GM21619 (cell line): ENCODE measurements around the gene BROX.
"Not testable (repeated sequence)": the region's sequence is repeated elsewhere in the genome, so short reads cannot be mapped to it uniquely, and the experiment has no call there.

Source experiments
- ATAC-seq: cut with Tn5 transposase; IDR thresholded peaks from one replicate; pipeline ENCODE4 v1.9.1; 2021; ENCODE audit not compliant: unreplicated experiment

The BROX gene, protein sequence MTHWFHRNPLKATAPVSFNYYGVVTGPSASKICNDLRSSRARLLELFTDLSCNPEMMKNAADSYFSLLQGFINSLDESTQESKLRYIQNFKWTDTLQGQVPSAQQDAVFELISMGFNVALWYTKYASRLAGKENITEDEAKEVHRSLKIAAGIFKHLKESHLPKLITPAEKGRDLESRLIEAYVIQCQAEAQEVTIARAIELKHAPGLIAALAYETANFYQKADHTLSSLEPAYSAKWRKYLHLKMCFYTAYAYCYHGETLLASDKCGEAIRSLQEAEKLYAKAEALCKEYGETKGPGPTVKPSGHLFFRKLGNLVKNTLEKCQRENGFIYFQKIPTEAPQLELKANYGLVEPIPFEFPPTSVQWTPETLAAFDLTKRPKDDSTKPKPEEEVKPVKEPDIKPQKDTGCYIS

DNA sequence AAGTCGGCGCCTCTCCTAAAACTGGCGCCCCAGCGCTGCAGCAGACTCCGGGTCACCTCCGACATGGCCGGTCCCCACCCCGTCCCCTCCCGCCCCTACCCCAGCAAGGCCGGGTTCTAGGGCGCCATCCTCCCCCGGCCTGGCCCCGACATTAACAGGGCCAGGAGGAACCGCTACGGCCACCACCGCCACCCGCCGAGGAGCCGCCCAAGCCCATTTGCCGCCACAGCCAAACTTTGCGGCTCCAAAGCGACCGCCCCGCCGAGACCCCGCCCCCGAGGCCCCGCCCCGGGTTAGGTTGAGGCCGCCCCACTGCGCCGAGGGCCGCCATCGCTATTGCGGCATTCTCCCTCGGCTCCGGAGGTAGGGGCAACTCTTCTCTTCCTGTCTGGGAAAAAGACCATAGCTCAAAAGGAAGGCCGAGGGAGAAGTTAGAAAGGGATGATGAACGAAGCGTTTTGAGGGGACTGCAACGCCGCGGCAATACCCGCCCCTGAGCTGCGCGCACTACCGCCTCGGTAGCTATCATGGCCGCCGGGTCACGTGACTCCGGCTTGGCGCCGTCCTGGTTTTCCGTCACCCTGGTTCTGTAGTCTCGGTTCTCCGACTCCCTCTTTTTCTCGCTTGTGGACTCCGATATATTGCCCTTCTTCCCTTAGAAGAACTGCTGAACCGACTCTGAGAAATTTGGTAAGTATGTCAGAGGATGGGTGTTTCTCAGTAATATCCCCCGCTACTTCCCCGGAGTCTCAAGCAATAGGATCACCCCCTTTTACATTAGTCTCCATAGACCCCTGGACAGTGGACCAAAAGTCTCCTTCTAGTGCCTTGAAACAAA lies at the start of gene BROX, which contains the start of gene AIDA:
Gene BROX, plus strand, starts transcription at position 312 of the 838 bp plus-strand sequence. CDS start 3,136 bp downstream, outside the sequence.
Gene AIDA, minus strand, starts transcription at position 239 of the 838 bp plus-strand sequence. Its CDS starts 174 bp downstream, at position 65.
- peak; percentile 74 for ATAC-seq

DNA sequence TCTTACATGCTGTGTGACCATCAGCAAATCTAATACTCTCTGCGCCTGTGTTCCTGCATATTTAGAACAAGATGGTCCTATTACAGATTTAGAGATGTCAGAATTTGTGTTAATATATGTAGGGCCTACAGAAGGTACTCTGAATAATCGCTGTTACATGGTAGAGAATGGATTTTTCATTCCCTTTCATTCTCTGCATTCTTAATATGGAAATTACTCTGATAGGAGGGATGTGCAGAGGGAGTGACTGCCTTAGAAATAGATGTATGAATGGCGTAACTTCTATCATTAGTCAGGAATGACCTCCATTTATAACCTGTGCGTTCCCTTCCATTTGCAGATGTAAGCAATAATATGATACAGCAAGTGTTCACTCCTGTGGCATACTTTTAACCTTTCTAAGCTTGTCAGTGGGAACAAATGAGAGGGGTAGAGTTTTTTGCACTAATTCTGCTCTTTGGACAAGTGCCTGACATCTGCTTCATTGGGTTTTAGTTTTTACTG lies 48.9 kb upstream of the BROX start:
- ATAC-seq = no peak

DNA sequence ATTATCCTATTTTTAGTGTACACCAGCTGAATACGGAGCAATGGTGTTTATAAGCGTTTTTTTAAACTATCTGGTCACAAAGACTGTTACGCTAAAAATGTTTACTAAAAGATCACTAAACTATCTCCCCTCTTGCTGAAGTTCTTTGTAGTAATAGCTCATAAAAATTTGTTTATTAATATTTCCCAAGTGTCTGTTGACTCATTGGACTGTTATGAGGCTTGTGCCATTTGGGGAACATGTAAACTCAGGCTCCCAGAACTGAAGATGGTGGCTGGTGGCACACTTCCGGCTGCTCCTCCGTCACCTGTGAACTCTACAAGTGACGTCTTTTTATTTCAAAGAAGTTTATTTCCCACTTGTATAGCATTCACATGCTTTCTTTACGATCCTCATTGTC lies 46.4 kb upstream of the BROX start:
- no peak for ATAC-seq

DNA sequence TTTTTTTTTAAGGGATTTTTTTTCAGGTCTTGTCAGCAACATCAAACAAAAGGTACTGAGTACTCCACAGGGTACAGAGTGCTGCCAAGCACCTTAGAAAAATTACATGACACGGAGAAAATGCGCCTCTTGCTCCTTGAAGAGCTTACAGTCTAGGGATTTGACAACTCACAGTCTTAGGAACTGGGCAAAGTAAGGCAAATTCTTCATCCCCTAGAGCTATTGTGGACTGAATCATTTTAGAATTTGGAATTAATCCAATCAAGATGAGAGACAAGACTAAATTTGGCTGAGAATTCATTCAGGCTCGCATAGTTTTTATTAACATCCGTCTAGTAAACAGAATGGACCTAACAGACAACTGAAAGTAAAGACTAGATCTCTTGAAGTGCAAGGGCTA lies 44.2 kb upstream of the BROX start:
- not testable (repeated sequence) for ATAC-seq

DNA sequence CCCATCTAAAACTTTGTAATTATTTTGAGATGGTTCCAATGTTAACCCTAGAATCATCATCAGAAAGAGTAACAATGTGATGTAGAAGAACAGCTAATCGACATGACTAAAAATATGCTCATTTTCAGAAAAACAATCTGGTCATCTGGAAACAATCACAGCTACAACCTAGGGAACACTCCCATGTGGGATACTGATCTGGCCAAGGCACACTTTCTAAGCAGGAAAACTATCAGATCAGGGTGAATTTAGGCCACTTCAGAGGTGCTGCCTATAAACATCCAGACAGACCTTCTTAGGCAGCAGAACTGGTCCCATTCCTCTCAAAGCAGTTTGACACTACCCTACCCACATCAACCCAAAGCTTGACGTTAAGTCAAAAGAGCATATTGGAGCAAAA lies 43.3 kb upstream of the BROX start:
- ATAC-seq = not testable (repeated sequence)

DNA sequence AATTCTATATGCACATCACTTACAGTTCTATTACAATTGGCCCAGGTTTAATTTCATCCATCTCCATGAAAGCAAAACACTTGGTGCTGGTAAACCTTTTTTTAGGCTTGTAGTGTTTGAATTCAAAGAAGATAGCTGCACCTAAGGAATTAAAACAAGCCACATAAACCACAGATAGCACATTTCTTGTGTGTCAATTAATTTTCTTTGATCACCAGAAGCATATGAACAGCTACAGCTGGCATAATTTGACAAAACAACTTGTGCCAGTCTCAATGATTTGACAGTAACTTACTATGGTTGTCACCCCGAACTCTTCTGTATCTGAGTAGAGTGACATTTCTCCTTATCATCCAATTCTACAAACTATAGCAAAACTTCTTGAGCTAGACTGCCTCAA lies 42.3 kb upstream of the BROX start:
- ATAC-seq = no peak

DNA sequence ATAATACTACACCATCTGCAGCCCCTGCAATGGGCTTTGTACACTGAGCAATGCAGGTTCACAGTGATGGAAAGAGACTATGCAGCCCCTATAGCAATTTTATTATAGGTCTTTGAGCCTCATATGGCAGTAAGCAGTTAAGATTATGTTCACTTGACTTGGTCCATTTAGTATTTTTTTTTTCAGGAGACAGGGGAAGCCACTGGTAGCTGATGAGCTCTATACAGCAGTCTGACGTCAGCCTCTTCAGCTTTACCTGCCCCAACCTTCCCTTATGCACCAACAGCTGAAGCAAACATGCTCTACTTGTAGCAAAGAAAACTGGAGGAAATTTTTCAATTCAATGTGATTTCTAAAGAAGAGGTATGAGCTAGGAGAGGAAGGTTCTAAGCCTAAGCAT lies 32.3 kb upstream of the BROX start:
- no peak for ATAC-seq

DNA sequence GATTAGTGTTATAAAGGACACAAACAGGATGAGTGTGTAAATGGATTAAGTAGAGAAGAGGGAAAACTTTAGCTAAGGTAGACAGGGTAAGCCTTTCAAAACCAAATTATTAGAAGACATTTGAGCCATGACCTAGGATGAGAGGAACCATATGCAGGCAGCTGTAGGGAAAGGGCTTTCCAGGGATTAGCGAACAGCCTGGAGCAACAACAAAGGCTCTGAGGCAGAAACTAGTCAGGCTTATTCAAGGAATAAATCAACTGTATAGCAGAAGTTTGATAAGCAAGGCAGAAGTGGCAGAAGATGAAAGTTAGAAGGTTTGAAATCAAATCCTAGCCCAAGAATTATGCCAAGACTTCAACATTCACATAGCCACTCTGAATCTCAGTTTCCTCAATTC lies 21.3 kb upstream of the BROX start:
- no peak for ATAC-seq

DNA sequence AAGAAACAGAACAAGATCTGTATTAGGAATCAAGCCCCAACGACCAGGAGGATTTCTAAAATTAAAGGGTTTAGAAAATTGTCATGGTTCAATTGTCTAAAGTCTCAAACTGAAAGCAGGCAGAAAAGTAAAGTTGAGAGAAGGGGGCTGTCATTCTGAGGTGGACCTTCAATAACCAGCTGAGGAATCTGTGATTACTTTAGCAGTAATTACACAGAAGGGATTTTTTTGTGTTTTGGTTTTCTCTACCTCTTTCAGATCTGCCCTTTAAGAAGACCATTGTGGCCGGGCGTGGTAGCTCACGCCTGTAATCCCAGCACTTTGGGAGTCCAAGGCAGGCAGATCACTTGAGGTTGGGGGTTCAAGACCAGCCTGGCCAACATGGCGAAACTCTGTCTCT lies 17.4 kb upstream of the BROX start:
- ATAC-seq = no peak

DNA sequence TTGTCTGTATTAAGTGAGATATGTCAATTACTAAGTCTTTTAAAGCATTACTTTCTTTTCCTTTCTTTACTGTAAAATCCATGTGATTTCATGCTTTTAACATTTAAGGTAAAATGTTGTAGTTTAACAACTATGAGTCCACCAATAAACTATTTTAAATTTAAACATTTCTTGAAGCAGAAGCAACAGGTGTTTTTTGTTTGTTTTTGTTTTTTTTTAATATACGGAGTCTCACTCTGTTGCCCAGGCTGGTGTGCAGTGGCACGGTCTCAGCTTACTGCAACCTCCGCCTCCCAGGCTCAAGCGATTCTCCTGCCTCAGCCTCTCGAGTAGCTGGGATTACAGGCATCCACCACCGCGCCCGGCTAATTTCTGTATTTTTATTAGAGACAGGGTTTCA lies 15.6 kb upstream of the BROX start:
- no peak for ATAC-seq

DNA sequence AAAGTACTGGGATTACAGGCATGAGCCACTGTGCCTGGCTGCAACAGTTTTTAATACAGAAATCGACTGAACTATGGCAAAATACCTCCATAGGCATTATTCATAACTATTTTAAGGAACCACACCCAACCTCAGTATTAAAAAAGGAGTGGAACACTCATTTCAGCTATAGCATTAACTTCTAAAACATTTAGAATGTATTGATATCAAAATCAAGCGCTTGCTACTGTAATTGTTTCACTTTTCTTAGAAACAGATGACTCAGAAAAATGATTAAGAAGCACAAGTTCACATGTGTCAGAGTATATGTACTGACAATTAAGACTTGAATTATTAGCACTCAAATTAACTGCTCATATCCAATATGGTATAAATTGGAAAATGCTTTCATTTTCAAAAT lies 15.2 kb upstream of the BROX start:
- ATAC-seq = no peak

DNA sequence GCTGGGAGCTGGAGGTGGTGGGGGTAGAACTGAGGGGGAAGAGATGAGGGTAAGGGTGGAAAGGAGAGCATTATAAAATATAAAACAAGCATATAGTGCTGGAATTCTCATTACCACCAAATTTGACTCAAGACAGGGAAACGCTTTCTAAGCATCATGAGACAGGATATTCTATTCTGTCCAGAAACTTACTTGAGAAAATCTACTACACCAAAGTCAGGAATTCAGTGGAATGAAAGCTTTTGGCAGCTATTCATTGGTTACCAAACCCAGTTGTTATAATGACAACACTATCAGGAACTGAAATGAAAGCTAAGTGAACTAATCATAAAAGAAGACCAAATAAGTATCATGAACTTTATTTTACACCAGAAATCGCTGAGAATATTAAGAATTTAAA lies 14.5 kb upstream of the BROX start:
- no peak for ATAC-seq

DNA sequence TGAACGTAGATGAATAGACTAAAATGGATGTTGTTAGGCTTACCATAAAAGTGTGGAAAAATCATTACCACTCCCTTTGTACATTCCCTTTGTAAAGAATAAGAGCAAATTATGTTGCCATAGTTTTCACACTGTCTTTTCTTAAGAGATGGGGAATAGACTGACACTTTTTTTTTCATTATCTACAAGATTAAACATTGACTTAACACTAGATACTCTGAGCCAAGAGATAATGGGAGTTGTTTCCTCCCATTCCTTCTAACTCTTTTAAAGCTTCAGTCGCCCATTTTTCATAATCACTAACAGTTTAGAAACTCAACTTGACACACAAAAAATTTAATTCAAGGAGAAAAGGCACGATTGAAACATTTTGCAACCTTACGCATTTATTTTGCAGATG lies 10.2 kb upstream of the BROX start:
- no peak for ATAC-seq

DNA sequence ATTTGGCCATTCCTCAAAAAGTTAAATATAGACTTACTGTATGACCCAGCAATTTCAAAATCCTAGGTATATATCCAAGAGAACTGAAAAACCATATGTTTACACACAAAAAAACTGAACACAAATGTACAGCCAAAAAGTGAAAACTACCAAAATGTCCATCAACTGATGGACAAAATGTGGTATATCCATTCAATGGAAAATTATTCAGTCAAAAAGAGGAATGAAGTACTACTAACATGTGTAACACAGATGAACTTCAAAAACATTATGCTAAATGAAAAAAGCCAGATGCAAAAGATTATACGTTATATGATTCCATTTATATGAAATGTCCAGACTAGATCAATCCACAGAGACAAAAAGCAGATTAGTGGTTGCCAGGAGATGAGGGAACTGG lies 8.1 kb upstream of the BROX start:
- ATAC-seq = no peak

DNA sequence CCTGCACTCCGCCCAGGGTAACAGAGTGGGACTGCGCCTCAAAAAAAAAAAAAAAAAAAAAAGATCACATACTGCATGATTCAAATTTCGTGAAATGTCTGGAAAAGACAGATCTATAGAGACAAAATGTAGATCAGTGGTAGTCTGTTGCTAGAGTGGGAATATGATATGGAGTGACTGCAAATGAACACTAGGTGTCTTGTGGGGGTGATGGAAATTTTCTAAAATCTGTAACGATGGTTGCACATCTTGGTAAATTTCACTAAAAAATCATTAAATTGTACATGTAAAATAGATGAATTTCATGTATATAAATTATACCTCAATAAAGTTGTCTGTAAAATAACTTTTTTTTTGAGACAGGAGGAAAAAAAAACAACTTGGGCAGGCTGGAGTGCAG lies 5.5 kb upstream of the BROX start:
- ATAC-seq = no peak

DNA sequence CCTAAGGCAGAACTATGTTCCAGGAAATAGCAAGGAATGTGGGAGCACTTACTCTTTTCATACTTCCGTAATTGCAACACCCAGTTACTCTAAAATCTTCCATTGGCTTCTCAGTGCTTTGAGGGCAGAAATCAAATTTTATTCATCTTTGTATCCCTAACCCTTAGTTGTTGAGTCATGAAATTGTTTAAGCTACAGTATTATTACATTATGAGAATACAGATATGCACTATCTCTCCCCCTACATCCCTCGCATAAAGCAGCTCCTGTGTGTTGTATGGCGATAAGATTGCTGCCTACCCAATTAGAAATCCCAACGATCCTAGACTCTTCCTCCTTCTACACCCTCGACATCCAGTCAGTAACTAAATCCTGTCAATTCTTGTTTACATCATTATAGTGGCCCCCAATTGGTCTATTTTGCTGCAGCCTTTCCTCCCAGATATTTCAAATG lies 2.6 kb upstream of the BROX start:
- no peak for ATAC-seq

DNA sequence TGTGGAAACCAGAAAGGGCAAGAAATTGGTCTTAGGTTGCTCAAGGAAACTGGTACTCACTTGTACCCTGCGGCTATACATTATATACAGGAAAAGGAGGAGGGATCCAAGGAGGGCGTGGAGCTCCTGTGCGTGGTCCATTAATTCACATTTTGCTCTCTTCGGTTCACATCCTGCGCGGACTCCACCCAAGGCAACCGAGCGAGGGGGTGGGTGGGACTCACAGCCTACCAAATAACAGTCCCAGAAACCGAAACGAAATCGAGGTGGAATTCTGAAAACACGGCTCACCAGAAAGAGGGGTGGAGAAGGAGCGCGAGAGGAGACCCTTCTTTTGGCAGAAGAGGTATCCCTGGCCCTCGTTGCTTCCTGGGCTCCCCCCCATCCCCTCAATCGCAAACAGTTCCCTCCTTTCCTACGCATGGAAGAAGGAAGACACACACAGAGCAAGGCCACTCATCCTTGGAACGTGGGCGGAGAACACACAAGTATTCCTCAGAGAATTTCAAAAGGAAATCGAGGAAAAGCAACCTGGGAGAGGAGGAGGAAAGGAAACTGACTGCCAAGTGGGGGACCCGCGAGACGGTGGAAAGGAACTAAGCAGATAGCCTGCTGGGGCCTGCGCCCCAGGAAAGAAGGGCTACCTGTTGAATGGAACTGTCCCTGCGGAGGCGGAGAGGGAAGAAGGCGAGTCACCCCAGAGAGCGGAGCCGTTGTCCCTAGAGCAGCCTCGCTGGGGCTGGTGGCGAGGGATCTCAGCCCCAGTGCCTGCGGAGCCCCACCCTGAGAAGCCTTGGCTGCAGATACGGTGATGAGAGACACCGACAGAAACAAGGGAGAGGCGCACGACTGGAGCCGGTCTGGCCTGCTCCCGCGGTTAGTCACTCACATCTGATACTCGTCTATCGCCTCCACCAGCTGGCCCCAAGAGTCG lies 778 bp upstream of the BROX start:
- ATAC-seq = peak; percentile 32

DNA sequence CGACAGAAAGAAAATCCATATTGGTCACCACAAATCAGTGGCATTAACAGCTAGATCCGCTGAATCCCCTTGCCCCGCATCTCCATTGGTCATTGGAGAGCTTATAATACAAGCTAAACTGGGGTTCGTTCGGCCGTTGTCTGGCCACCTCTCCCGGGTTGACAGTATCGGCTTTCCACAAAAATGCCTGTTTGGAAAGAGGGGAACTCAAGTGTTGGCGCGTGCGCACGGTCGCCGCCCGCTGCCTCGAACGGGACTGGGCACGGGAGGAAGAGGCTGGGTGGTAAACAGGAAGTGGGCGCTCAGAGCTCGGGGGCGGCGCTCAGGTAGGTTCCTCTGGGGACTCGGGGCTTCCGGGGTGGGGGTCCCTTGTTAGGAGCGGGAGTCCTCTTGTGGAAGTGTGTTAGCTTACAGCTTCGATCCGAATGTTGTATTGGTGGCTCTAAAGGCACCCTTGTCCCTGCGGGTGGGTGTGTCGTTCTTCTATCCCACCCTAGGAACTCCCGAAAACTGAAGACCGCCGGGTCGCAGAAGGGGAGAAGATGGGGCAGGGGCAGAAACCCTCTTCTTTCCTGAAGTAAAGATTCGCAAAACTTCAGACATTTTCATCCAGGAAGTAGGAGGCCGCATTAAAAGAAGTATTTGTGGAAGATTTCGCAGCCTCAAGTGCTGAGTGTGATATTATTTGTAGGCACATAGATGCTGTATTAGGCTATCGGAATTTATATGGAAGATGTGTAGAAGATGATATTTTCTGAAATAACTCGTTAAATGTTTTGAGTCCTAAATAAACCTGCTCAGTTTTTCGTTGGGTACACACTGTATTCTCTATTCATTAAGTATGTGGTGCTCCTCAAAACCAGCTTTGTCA lies 962 bp downstream of the BROX start:
- peak; percentile 66 for ATAC-seq

DNA sequence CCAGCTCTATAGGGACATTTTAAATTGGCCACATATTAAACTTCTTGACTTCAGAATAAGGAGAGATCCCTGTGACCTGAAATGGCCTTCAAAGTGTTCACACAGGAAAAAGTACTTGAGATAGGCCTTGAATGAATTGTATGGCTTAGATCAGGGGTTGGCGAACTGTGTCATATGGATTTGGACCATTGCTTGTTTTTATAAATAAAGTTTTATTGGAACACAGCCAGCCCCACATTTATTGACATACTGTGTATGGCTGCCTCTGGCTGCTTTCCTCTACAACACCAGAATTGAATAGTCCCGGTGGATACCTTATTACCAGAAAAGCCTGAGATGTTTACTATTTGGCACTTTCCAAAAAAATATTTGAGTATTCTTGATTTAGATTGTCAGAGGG lies 4.0 kb downstream of the BROX start:
- no peak for ATAC-seq

DNA sequence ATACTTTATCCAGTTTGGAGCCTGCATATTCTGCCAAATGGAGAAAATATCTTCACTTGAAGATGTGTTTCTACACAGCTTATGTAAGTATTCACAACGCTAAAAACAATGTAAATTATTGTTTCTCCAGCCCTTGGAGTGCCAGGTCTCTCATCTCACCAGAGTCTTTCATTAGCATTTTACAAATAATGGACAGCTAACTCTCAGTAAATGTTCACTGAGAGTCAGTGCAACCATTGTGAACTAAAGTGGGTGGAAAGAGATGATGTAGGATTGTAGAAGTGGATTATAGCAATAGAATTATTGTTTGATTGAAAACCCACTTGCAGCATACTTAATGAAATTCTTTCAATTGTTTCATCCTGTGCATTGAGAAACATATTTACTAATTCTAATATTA lies 16.4 kb downstream of the BROX start:
- ATAC-seq = no peak
